GM18499 (cell line): ENCODE data around the gene SLC6A3.
"Not testable (repeated sequence)": the region's sequence is repeated elsewhere in the genome, so short reads cannot be mapped to it uniquely, and the experiment has no call there.

Source experiments
- ATAC-seq: cut with Tn5 transposase; IDR thresholded peaks from one replicate; pipeline ENCODE4 v1.9.1; 2021; ENCODE audit warnings: moderate number of reproducible peaks; ENCODE audit not compliant: insufficient read depth, unreplicated experiment

Gene SLC6A3

GRCh38 chr5:1376981-1377380 is 68.3 kb downstream of the SLC6A3 start:
- no peak for ATAC-seq

- ATAC-seq: no peak
Observed at GRCh38 chr5:1375871-1376810, 69.1 kb downstream of the SLC6A3 start.

- no peak for ATAC-seq
Observed at GRCh38 chr5:1374679-1375055, 70.6 kb downstream of the SLC6A3 start.

- no peak for ATAC-seq
Observed at GRCh38 chr5:1374030-1374678, 71.1 kb downstream of the SLC6A3 start.

- ATAC-seq: not testable (repeated sequence)
Observed at GRCh38 chr5:1371972-1372342, 73.3 kb downstream of the SLC6A3 start.

- no peak for ATAC-seq
Observed at GRCh38 chr5:1371218-1371971, 73.8 kb downstream of the SLC6A3 start.

GRCh38 chr5:1370006-1370405 is 75.2 kb downstream of the SLC6A3 start:
- no peak for ATAC-seq

GRCh38 chr5:1368756-1369155 is 76.5 kb downstream of the SLC6A3 start:
- no peak for ATAC-seq

GRCh38 chr5:1368236-1368635 is 77.0 kb downstream of the SLC6A3 start:
- ATAC-seq: no peak

GRCh38 chr5:1367149-1367548 is 78.1 kb downstream of the SLC6A3 start:
- no peak for ATAC-seq

- ATAC-seq: peak; percentile 56
Observed at GRCh38 chr5:1366514-1366913, 78.7 kb downstream of the SLC6A3 start.

GRCh38 chr5:1364211-1364610 is 81.0 kb downstream of the SLC6A3 start:
- no peak for ATAC-seq

- ATAC-seq: no peak
Observed at GRCh38 chr5:1363581-1363980, 81.7 kb downstream of the SLC6A3 start.

- no peak for ATAC-seq
Observed at GRCh38 chr5:1363160-1363559, 82.1 kb downstream of the SLC6A3 start.

- ATAC-seq: no peak
Observed at GRCh38 chr5:1362242-1363015, 82.8 kb downstream of the SLC6A3 start.

GRCh38 chr5:1360861-1361260 is 84.4 kb downstream of the SLC6A3 start:
- ATAC-seq: no peak

GRCh38 chr5:1360367-1360766 is 84.9 kb downstream of the SLC6A3 start:
- not testable (repeated sequence) for ATAC-seq

- ATAC-seq: no peak
Observed at GRCh38 chr5:1359713-1360112, 85.5 kb downstream of the SLC6A3 start.

GRCh38 chr5:1359031-1359645 is 86.1 kb downstream of the SLC6A3 start:
- no peak for ATAC-seq

GRCh38 chr5:1358726-1359025 is 86.6 kb downstream of the SLC6A3 start:
- ATAC-seq: no peak
